OCI-LY7 (cell line): ENCODE results near the gene NTMT2.

Experiments
- CTCF ChIP-seq: fragments of 200-600 bp; sonication (generic); conservative IDR thresholded peaks from 2 replicates; pipeline ENCODE4 v1.5.1; 2014; ENCODE audit warnings: mild to moderate bottlenecking, antibody characterized with exemption, low read length, moderate library complexity, mixed read lengths
- EZH2phosphoT487 ChIP-seq: fragments of 200-600 bp; sonication (generic); IDR thresholded peaks from 2 replicates; pipeline ENCODE4 v1.6.1; 2018; ENCODE audit warnings: low read depth, borderline replicate concordance, mild to moderate bottlenecking, mixed run types, antibody characterized with exemption, low read length, moderate library complexity, mixed read lengths

GRCh38 chr1:170145770-170146676, at the start of gene NTMT2:
- TF ChIP-seq EZH2phosphoT487: no peak
- no peak for TF ChIP-seq CTCF
